ENCODE measurements around the gene MSI2.

DNA sequence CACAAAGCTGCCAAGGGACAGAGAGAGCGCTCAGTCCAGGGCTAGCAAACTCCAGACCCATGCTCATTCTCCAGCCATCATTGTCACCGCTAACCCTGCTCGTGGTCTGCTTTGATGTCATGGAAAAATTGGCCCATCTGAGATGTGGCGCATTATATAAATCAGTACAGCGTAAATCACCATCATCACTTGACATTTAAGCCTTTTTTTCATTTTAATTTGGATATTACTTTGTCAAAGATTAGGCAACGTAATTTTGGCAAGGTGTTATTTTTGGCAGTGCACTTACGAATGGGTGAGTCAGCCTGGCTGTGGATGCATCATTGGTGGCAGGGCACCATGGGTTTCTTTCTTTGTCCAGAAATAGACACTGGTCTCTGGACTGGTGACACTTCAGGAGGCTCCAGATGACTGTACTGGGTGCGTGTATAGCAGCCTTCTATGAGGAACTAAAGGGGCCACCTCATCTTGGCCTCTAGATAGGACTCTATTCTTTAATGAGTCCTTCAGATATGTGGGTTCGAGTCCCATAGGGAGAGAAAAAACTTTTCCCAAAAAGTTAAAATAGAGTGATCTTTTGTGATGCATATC, 166.3 kb downstream of the MSI2 start:
- no peak for TF ChIP-seq EZH2 (IDR thresholded peaks at IDR 0.05; ENCODE audit: insufficient read depth, poor library complexity, severe bottlenecking)
- TF ChIP-seq EZH2phosphoT487 (IDR thresholded peaks at IDR 0.05; ENCODE audit: insufficient read depth, low read depth) = no peak

Measured in GM23248 (cell line).